Nephron (organoid): ENCODE results near the gene ERBB4.

Experiments
- H3K27ac Mint-ChIP-seq, 3 experiments: 2 replicates each; pipeline ENCODE4 v1.8.0; 2020; ENCODE audit warnings: mixed read lengths in 3 of 3, mild to moderate bottlenecking in 2 of 3, moderate library complexity in 1 of 3
- H3K27me3 Mint-ChIP-seq: 2 replicates; pipeline ENCODE4 v1.8.0; 2021; ENCODE audit warnings: low read depth, mild to moderate bottlenecking, moderate library complexity, mixed read lengths
- H3K36me3 Mint-ChIP-seq: 2 replicates; pipeline ENCODE4 v1.8.0; 2020; ENCODE audit warnings: low read depth, mixed read lengths
- H3K4me1 Mint-ChIP-seq: 2 replicates; pipeline ENCODE4 v1.8.0; 2020; ENCODE audit warnings: mixed read lengths
- H3K4me3 Mint-ChIP-seq, 3 experiments: 2 replicates each; pipeline ENCODE4 v1.8.0; 2020; ENCODE audit warnings: mild to moderate bottlenecking in 3 of 3, mixed read lengths in 3 of 3, moderate library complexity in 2 of 3
- H3K9me3 Mint-ChIP-seq: 2 replicates; pipeline ENCODE4 v1.8.0; 2020; ENCODE audit warnings: mixed read lengths
- TF ChIP-seq, protein P1 (sequence below), 3 experiments: fragments of 200-600 bp; sonication (generic); IDR thresholded peaks; one replicate each; pipeline ENCODE4 v1.5.0; 2021; ENCODE audit warnings: antibody characterized with exemption in 3 of 3; ENCODE audit not compliant: unreplicated experiment in 3 of 3

ERBB4 gene

GRCh38 chr2:211513446-211513845 is 1025.2 kb downstream of the ERBB4 start:
- Mint-ChIP-seq H3K36me3 (peaks cover 1% of the 10 kb centered on the region), H3K27ac (peak overlapping the region; percentile 66 to 97 (median 88)), H3K4me1 (peaks cover 11% of the 10 kb centered on the region), H3K4me3 (peak overlapping the region in 2 of 3 experiments; percentile 13 to 27), H3K9me3 (no peaks in the 10 kb centered on the region), H3K27me3 (no peaks in the 10 kb centered on the region)
- TF ChIP-seq, protein P1, sequence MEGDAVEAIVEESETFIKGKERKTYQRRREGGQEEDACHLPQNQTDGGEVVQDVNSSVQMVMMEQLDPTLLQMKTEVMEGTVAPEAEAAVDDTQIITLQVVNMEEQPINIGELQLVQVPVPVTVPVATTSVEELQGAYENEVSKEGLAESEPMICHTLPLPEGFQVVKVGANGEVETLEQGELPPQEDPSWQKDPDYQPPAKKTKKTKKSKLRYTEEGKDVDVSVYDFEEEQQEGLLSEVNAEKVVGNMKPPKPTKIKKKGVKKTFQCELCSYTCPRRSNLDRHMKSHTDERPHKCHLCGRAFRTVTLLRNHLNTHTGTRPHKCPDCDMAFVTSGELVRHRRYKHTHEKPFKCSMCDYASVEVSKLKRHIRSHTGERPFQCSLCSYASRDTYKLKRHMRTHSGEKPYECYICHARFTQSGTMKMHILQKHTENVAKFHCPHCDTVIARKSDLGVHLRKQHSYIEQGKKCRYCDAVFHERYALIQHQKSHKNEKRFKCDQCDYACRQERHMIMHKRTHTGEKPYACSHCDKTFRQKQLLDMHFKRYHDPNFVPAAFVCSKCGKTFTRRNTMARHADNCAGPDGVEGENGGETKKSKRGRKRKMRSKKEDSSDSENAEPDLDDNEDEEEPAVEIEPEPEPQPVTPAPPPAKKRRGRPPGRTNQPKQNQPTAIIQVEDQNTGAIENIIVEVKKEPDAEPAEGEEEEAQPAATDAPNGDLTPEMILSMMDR (IDR thresholded peaks at IDR 0.05; ENCODE audit: unreplicated experiment in 3 of 3): no peak

DNA sequence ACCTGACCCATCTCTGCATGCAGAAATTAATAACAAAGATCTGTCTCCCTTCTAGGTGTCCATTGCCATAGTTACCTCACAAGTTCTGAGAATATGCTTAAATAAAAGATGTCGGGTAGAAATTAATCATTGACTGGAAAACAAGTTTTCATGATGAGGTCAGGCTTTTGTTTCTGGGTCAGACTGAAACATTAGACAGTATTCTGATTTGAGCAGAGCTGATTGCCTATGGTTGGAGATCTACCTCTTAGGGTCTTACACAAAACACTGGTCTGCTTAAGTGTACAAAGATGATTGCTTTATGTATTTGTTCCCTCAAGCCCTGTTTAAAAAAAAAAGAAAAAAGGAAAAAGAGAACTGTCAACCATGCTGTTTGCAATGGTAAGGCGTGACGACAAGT is 1025.8 kb downstream of the ERBB4 start:
- no peaks in the 10 kb centered on the region for H3K27me3 Mint-ChIP-seq
- H3K36me3 Mint-ChIP-seq: peaks cover 5% of the 10 kb centered on the region
- peak overlapping the region; percentile 88 to 97 (median 88) for H3K27ac Mint-ChIP-seq
- TF ChIP-seq, protein P1 (IDR thresholded peaks at IDR 0.05; ENCODE audit: unreplicated experiment in 3 of 3): no peak
- peaks cover 11% of the 10 kb centered on the region for H3K4me1 Mint-ChIP-seq
- H3K4me3 Mint-ChIP-seq: peak overlapping the region in 2 of 3 experiments; percentile 6 to 55
- peaks cover under 1% of the 10 kb centered on the region for H3K9me3 Mint-ChIP-seq

DNA sequence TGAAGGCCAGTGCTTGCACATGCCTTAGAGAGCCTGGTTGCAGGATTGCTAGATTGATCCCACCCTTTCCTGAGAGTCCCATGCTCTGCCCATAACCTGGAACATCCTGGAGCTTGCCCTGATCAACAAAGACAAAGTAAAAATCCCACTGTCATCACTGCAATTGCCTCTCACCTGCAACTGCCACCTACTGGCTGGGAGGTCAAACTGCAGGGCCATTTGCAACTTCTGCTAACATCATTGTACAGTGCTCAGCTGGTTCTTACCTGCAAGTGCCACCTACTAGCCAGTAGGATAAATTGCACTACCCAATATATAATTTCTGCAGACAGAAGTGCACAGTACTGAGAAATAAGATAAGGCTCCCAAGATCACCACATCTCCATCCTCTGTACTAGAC is 1034.7 kb downstream of the ERBB4 start:
- Mint-ChIP-seq H3K36me3 (peaks cover 10% of the 10 kb centered on the region), H3K27ac (no peak overlapping the region), H3K27me3 (peaks cover 7% of the 10 kb centered on the region), H3K9me3 (peaks cover 32% of the 10 kb centered on the region), H3K4me3 (no peak overlapping the region), H3K4me1 (no peaks in the 10 kb centered on the region)
- TF ChIP-seq, protein P1 (IDR thresholded peaks at IDR 0.05; ENCODE audit: unreplicated experiment in 3 of 3): no peak

- TF ChIP-seq, protein P1 (IDR thresholded peaks at IDR 0.05; ENCODE audit: unreplicated experiment in 3 of 3): no peak
- Mint-ChIP-seq H3K4me3 (no peak overlapping the region), H3K4me1 (no peaks in the 10 kb centered on the region), H3K27ac (no peak overlapping the region), H3K9me3 (peaks cover 32% of the 10 kb centered on the region), H3K36me3 (peaks cover 6% of the 10 kb centered on the region), H3K27me3 (peaks cover 7% of the 10 kb centered on the region)
Measured at GRCh38 chr2:211503198-211503597, 1035.4 kb downstream of the ERBB4 start.

DNA sequence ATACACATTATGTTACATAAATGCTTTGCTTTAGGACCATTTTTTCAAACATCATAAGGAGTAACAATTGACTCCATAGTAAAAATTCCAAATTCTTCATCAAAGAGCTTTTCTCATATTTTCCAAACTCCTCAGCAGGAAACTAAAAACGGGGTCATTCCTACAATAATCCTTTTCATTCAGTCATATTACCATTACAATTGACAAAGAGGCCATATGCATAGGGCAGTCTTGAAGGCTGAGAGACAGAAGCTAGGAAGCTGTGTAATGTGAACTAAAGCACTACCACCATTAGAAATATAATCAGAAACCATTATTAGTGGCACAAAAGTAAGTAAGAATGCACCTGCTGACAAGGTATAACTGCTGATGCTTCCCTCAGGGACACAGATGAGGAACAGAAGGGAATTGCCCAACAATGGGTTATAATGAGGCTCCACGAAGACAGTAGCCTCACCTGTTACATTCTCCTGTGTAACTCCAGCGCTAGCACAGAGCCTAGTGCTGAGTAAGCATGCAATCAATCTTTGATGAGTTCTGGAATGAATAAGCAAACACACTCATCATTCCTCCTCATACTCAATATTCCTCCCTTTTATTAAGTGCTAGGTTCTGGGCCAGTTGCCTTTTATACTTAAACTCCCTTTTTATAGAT is 1039.9 kb downstream of the ERBB4 start:
- H3K4me1 Mint-ChIP-seq: no peaks in the 10 kb centered on the region
- H3K9me3 Mint-ChIP-seq: peaks cover 4% of the 10 kb centered on the region
- no peaks in the 10 kb centered on the region for H3K27me3 Mint-ChIP-seq
- H3K27ac Mint-ChIP-seq: peak overlapping the region in 2 of 3 experiments; percentile 37 to 77
- no peak overlapping the region for H3K4me3 Mint-ChIP-seq
- TF ChIP-seq, protein P1 (IDR thresholded peaks at IDR 0.05; ENCODE audit: unreplicated experiment in 3 of 3): no peak
- no peaks in the 10 kb centered on the region for H3K36me3 Mint-ChIP-seq

DNA sequence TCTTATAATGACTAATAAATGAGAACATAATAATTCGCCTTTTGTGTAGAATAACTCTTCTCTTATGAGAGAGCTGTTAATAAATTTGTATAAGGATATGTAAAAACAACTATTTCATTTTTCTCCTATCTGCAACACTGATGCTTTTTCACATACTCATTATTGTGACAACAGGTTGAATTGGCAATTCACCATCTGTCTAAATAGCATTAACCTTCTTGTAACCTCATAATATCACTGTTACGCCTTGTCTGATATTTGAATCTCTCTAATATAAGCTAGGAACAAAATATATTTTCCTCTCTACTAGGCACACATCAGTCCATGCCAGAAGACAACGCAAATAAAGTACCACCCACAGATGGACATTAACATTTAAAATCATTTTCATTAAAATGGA is 1043.3 kb downstream of the ERBB4 start:
- no peaks in the 10 kb centered on the region for H3K27me3 Mint-ChIP-seq
- no peak overlapping the region for H3K4me3 Mint-ChIP-seq
- H3K27ac Mint-ChIP-seq: no peak overlapping the region
- no peaks in the 10 kb centered on the region for H3K9me3 Mint-ChIP-seq
- TF ChIP-seq, protein P1 (IDR thresholded peaks at IDR 0.05; ENCODE audit: unreplicated experiment in 3 of 3): no peak
- H3K36me3 Mint-ChIP-seq: no peaks in the 10 kb centered on the region
- H3K4me1 Mint-ChIP-seq: no peaks in the 10 kb centered on the region
